Fibroblast of villous mesenchyme (primary cell): Measurements from ENCODE around the gene LSM4. TPM values are rescaled to one million over a fixed set of nuclear protein-coding genes. Genes with fewer than 3 reads are reported as not detected.

Source experiments
- DNase-seq: peaks from one replicate; pipeline ENCODE4 v3.0.0-alpha.2; 2010; ENCODE audit warnings: low read depth
- H3K4me3 ChIP-seq: 2 replicates; pipeline ENCODE4 v1.5.1; 2011; ENCODE audit warnings: low read depth, mild to moderate bottlenecking, low read length
- total RNA-seq: library from RNA; depleted of rRNA; stranded (reverse); fragments of >200 nt; gene quantifications from 2 replicates; pipeline ENCODE4 v1.2.3, GENCODE V29; 2012
- TF ChIP-seq, protein P1 (sequence below): IDR thresholded peaks from 2 replicates; pipeline ENCODE4 v1.5.1; 2012; ENCODE audit warnings: low read depth, mild to moderate bottlenecking, low read length; ENCODE audit not compliant: insufficient read depth

Gene LSM4
- total RNA-seq, 1 donor = 131 TPM

DNA sequence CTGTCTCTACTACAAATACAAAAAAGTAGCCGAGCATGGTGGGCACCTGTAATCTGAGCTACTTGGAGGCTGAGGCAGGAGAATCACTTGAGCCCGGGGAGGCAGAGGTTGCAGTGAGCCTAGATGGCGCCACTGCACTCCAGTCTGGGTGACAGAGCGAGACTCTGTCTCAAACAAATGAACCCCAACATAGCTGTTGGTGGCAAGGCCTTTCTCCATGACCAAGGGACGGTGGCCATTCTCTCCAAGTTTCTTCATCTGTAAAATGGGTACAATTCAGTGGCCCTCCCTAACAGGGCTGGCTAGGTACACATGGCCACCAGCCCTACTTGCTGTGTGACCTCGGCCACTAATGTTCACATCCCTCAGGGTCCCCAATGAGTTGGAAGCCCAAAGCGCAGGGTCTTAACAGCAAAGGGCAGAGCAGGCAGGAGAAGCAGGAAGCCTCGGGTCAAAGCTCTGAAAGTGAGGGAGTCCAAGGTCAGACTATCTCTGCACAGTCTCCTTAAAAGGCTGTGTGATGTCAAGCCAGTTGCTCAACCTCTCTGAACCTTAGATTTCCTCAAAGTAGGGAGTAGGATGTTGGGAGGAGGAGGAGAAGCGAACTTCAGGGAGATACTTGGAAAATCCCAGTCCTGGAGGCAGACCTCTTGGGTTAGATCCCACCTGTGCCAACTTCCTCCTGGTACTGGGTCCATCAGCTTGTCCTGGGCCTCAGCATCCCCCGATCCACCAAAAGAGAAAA, 44.2 kb downstream of the LSM4 start:
- TF ChIP-seq, protein P1, sequence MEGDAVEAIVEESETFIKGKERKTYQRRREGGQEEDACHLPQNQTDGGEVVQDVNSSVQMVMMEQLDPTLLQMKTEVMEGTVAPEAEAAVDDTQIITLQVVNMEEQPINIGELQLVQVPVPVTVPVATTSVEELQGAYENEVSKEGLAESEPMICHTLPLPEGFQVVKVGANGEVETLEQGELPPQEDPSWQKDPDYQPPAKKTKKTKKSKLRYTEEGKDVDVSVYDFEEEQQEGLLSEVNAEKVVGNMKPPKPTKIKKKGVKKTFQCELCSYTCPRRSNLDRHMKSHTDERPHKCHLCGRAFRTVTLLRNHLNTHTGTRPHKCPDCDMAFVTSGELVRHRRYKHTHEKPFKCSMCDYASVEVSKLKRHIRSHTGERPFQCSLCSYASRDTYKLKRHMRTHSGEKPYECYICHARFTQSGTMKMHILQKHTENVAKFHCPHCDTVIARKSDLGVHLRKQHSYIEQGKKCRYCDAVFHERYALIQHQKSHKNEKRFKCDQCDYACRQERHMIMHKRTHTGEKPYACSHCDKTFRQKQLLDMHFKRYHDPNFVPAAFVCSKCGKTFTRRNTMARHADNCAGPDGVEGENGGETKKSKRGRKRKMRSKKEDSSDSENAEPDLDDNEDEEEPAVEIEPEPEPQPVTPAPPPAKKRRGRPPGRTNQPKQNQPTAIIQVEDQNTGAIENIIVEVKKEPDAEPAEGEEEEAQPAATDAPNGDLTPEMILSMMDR = peak; percentile 33
- DNase-seq = peak; percentile 43
- H3K4me3 ChIP-seq = peak overlapping the region; percentile 96

DNA sequence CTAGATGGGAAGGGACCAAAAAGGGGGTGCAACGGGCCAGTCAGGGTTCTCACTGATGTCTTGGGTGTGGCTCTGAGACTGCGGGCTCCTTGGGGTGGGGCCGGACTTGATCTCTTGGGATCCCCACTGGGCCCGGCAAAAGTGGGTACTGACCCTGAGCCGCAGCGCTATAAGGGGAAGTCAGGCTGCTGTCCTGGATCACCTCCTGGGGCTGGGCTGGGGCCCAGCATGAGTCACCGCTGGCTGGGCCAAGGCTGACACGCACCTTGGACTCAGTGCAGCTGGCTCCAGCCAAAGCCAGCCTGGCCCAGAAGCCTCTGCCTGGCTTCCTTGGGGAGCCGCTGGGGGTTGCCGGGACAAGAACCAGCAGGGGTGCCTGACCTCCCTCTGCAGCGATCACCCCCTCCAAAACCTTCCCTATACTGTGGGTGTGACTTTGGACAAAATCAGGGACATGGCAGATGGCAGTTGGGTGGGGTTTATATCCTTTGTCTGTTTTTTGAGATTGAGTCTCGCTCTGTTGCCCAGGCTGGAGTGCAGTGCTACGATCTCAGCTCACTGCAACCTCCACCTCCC, 48.0 kb downstream of the LSM4 start:
- TF ChIP-seq, protein P1 = no peak
- DNase-seq = peak; percentile 83
- peak overlapping the region; percentile 9 for H3K4me3 ChIP-seq

- TF ChIP-seq, protein P1 = no peak
- peak; percentile 48 for DNase-seq
- H3K4me3 ChIP-seq = peak within 1 kb of the TSS; percentile 9
Observed at GRCh38 chr19:18274219-18274780, 48.6 kb downstream of the LSM4 start, which contains the start of gene IQCN. IQCN (minus strand) TSS chr19:18274452; CDS start chr19:18269478, 4,974 bp downstream.

DNA sequence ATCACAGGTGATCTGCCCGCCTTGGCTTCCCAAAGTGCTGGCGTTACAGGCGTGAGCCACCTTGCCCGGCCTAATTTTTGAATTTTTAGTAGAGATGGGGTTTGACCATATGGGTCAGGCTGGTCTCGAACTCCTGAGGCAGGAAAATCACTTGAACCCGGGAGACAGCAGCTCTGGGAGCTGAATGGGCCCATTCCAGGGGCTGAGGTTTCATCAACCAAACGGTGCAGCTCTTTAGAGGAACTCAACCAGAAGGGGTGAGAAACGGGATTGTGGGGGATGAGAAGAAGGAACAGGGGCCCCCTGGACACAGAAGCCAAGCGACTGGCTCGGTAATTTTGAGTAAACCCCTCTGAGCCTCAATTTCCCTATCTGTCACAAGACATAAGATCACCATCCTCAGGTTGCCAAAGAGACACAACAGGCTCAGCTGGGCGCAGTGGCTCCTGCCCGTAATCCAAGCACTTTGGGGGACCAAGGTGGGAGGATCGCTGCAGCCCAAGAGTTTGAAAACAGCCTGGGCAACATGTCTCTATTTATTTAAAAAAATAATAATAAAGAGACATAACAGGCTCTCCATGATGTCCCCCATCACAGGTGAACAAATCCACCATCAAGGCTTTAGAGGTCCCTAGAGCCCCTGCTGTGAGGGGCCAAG, 49.2 kb downstream of the LSM4 start:
- TF ChIP-seq, protein P1 = no peak
- DNase-seq = no peak
- no peak overlapping the region for H3K4me3 ChIP-seq

DNA sequence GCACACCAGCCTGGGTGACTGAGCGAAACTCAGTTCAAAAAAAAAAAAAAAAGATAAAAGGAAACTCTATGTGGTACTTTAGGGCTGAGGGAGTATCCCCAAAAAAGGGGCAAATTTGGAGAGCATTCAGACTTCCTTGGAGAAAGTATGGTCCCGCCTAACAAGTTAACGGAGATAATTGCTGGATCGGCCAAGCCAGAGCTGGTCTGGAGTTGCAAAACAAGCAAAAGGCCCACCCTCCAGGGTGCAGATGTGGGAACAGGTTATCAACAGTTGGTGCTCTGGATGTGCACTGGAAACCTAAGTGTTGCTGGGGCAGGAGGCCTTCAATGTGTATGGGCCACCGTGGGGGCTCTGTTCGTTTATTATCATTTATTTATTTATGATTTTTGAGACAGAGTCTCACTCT, 51.4 kb downstream of the LSM4 start:
- no peak overlapping the region for H3K4me3 ChIP-seq
- TF ChIP-seq, protein P1 = no peak
- no peak for DNase-seq

GRCh38 chr19:18270326-18270725, 52.5 kb downstream of the LSM4 start:
- no peak for DNase-seq
- no peak overlapping the region for H3K4me3 ChIP-seq
- TF ChIP-seq, protein P1 = no peak
